ENCODE results near the gene FGFRL1.
"Not testable (repeated sequence)": the region's sequence is repeated elsewhere in the genome, so short reads cannot be mapped to it uniquely, and the experiment has no call there.

FGFRL1 gene

GRCh38 chr4:1036976-1037810, 25.8 kb downstream of the FGFRL1 start:
- no peak overlapping the region for H3K4me3 ChIP-seq (ENCODE audit: low read depth, low read length)

GRCh38 chr4:1038948-1039492, 27.6 kb downstream of the FGFRL1 start:
- no peak overlapping the region for H3K4me3 ChIP-seq (ENCODE audit: low read depth, low read length)

GRCh38 chr4:1039493-1040343, 28.3 kb downstream of the FGFRL1 start:
- H3K4me3 ChIP-seq (ENCODE audit: low read depth, low read length): no peak overlapping the region

- H3K4me3 ChIP-seq (ENCODE audit: low read depth, low read length): no peak overlapping the region
These were observed 29.1 kb downstream of the FGFRL1 start for GRCh38 chr4:1040344-1041146.

GRCh38 chr4:1041147-1041935, 29.9 kb downstream of the FGFRL1 start:
- no peak overlapping the region for H3K4me3 ChIP-seq (ENCODE audit: low read depth, low read length)

- H3K4me3 ChIP-seq (ENCODE audit: low read depth, low read length): no peak overlapping the region
These were observed 30.5 kb downstream of the FGFRL1 start for GRCh38 chr4:1041936-1042330.

- H3K4me3 ChIP-seq (ENCODE audit: low read depth, low read length): no peak overlapping the region
These were observed 31.1 kb downstream of the FGFRL1 start for GRCh38 chr4:1042352-1043055.

GRCh38 chr4:1043162-1043561, 31.7 kb downstream of the FGFRL1 start:
- H3K4me3 ChIP-seq (ENCODE audit: low read depth, low read length): no peak overlapping the region

GRCh38 chr4:1043651-1044468, 32.4 kb downstream of the FGFRL1 start:
- H3K4me3 ChIP-seq (ENCODE audit: low read depth, low read length): no peak overlapping the region

- no peak overlapping the region for H3K4me3 ChIP-seq (ENCODE audit: low read depth, low read length)
These were observed 33.2 kb downstream of the FGFRL1 start for GRCh38 chr4:1044469-1045192.

GRCh38 chr4:1045193-1045594, 33.8 kb downstream of the FGFRL1 start:
- no peak overlapping the region for H3K4me3 ChIP-seq (ENCODE audit: low read depth, low read length)

- no peak overlapping the region for H3K4me3 ChIP-seq (ENCODE audit: low read depth, low read length)
These were observed 34.3 kb downstream of the FGFRL1 start for GRCh38 chr4:1045595-1046201.

GRCh38 chr4:1046581-1047011, 35.2 kb downstream of the FGFRL1 start:
- not testable (repeated sequence) for H3K4me3 ChIP-seq (ENCODE audit: low read depth, low read length)

GRCh38 chr4:1047106-1047975, 35.9 kb downstream of the FGFRL1 start:
- no peak overlapping the region for H3K4me3 ChIP-seq (ENCODE audit: low read depth, low read length)

- no peak overlapping the region for H3K4me3 ChIP-seq (ENCODE audit: low read depth, low read length)
These were observed 36.7 kb downstream of the FGFRL1 start for GRCh38 chr4:1047976-1048772.

Measured in iPS-11a (cell line).